T1000 (cell line): Measurements from ENCODE around the gene ZNF747.
A peak's percentile ranks its signal among the peaks of the same experiment; 100 is the strongest.
"Not testable (repeated sequence)": the region's sequence is repeated elsewhere in the genome, so short reads cannot be mapped to it uniquely, and the experiment has no call there.

Source experiments
- DNase-seq: peaks from one replicate; lab custom pipeline; 2025; ENCODE audit warnings: mixed read lengths; lab: John Stamatoyannopoulos, UW

Gene ZNF747

GRCh38 chr16:30557957-30558788, 23.5 kb upstream of the ZNF747 start, which contains the start of gene ZNF764:
TSS of gene ZNF764 (minus strand) at chr16:30558374. CDS start at chr16:30558182, 192 bp downstream.
- peak; percentile 97 for DNase-seq

DNA sequence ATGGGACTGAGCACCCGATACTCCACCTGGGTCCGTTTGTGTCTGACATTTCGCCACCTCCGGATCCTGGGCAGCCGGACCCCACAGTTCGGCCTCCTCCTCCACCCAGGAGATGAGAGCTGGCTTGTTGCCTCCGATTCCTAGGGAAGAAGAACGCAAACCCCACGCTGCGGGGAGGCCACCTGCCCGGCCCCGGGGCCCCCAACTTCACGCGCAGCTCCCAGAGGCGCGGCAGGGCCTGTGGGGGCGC, 23.0 kb upstream of the ZNF747 start:
- DNase-seq = no peak

DNA sequence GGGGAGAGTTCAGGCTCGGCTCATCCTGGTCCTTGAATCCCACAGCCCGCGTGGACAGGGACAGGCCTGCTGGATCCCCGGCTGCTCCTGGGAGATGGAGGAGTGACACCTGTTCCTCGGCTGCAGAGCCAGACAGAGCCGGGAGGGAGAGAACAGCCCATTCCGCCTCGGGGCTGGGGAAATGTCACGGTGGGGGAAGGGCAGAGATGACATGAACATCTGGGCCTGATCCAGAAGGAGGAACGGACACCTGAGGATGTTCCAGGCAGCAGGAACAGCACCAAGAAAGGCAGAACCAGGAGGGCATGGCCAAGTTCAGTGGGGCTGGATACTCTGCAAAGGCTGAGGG, 21.4 kb upstream of the ZNF747 start:
- no peak for DNase-seq

GRCh38 chr16:30555315-30556124, 20.9 kb upstream of the ZNF747 start:
- no peak for DNase-seq

DNA sequence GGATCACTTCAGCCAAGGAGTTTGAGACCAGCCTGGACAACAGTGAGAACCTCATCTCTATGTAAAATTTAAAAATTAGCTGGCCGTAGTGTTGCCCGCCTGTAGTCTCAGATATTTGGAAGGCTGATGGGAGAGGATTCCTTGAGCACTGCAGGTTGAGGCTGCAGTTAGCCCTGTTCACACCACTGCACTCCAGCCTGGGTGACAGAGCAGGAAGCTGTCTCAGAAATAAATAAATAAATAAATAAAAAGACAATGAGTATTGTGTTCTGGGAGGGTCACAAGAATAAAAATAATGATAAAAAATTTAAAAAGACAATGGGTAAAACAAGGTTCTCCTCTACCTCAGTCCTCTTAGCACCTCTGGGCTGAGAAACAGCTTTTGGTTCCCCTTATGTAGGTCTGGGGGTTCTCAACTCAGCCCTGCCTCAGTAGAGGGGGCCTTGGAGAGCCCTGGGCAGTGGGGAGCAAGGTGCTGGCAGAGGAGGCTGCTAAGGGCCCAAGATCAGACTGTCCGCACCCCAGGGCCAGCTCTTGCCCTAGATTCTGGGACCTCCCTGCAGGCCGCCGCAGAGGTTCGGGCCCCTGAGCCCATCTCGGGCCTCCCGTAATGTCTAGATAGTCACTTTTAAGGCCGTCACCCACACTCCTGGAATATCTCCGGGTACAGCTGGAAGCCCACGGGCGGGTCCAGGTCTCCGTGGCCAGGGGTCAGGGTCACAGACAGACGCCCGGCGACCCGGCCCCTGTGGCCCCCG, 20.1 kb upstream of the ZNF747 start:
- DNase-seq = no peak

DNA sequence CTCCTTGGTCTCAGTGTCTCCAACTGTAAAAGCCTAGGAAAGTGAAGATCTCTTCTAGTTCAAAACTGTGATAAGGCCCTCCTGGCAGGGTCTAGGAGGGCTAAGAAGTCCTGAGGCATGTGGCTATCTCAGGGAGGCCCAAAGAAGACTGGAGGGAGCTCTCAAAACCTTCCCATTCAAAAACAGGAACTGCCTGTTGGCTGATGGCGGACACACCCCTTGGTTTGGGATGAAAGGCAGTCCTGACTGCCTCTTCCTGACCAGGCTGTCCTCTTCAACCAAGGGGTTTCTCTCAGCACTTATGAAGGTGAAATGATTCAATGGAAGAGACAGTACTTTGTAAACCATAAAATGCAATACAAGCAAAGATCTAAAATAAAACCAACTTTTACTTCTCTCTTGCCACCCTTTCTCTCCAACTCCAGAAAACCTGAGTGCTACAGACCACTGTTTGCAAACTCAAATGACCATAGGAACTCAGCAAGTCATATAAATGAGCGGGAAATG, 18.8 kb upstream of the ZNF747 start:
- DNase-seq = no peak

GRCh38 chr16:30552956-30553355, 18.3 kb upstream of the ZNF747 start:
- DNase-seq = no peak

GRCh38 chr16:30551781-30552180, 17.1 kb upstream of the ZNF747 start:
- no peak for DNase-seq

DNA sequence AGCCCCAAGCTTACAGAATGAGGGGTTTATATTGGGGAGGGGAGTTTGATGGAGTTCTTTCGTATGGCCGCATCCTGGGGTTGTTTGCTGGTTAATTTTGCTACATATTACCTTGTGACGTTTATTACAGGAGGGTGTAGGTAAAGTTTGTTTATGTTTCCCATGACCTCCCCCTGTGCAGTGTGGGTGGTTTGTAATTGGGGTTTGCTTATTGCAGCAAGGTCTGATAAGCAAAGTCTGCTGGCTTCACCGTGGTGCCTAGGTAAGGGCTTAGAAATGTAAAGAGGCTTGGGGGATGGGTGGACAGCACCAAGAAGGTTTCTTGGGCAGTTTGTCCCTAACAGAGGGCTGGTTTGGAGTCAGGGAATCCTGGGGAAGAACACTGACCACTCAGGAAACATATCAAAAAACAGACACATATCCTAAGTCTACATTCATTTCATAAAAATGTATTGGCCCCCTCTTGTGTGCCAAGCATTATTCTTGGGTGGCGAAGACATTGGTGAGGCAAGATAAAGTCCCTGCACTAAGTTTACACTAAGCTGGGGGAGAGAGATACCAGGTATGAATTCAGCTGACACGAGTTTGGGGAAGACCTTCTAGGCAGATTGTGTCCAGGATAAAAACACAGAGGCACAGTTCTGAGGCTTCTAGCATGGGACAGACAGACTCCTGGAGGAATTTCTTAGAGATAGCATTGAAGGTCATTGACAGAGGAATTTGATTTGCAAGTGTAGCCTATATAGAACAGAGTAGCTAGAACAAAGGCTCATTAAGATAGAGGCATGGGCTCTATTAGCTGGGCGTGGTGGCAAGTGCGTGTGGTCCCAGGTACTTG, 14.0 kb upstream of the ZNF747 start:
- DNase-seq = no peak

DNA sequence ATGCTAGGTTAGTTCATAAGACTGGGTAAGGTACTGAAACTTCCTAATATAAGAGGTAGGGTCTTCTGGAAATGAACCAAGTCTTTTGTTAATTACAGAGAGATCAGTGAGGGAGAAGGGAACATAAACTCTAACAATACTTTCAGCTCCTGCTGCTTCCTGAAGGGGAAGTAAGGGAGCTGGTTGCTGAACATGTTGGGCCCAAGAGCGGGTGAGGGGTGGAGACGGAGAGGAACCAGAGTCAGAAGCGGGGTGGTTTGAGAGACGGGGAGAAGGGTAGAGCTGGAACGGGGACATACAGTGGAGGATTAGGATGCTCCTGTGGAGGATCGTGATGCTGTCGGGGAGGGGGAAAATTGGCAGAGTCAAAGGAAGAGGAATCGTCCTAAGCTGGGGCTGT, 11.5 kb upstream of the ZNF747 start:
- DNase-seq = no peak

DNA sequence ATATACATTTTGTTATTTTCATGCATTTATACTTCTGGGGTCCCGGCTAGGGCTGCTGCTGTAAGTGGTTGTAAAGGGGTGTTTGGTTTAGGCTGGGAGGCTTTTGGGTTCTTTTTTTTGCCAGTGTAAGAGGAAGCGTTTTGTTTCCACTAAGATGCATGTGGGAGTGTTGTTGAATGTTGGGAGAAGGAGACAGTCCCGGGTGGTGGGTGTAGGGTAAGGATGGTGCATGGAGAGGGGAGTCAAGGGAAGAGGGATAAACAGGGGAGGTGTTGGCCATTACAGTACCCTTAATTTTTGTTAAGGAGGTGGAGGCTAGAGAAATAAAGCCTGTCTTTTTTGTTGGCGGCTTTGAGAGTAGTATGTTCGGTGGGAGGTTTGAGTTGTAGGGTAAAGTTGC, 8.4 kb upstream of the ZNF747 start:
- DNase-seq = no peak

- peak; percentile 29 for DNase-seq
Observed at GRCh38 chr16:30541502-30542329, 7.1 kb upstream of the ZNF747 start.

DNA sequence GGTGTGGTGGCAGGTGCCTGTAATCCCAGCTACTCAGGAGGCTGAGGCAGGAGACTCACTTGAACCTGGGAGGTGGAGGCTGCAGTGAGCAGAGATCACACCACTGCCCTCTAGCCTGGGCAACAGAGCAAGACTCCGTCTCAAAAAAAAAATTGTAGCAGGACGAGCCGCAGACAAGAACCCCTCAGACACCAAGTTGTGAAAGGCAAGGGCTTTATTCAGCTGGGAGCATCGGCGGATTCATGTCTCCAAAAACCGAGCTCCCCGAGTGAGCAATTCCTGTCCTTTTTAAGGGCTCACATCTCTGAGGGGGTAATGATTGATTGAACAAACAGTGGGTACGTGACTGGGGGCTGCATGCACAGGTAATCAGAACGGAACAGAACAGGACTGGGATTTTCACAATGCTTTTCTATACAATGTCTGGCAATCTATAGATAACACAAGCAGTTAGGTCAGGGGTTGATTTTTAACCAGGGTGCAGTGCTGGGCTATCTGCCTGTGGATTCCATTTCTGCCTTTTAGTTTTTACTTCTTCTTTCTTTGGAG, 6.3 kb upstream of the ZNF747 start:
- not testable (repeated sequence) for DNase-seq

- DNase-seq = not testable (repeated sequence)
Observed at GRCh38 chr16:30539986-30540526, 5.4 kb upstream of the ZNF747 start.

DNA sequence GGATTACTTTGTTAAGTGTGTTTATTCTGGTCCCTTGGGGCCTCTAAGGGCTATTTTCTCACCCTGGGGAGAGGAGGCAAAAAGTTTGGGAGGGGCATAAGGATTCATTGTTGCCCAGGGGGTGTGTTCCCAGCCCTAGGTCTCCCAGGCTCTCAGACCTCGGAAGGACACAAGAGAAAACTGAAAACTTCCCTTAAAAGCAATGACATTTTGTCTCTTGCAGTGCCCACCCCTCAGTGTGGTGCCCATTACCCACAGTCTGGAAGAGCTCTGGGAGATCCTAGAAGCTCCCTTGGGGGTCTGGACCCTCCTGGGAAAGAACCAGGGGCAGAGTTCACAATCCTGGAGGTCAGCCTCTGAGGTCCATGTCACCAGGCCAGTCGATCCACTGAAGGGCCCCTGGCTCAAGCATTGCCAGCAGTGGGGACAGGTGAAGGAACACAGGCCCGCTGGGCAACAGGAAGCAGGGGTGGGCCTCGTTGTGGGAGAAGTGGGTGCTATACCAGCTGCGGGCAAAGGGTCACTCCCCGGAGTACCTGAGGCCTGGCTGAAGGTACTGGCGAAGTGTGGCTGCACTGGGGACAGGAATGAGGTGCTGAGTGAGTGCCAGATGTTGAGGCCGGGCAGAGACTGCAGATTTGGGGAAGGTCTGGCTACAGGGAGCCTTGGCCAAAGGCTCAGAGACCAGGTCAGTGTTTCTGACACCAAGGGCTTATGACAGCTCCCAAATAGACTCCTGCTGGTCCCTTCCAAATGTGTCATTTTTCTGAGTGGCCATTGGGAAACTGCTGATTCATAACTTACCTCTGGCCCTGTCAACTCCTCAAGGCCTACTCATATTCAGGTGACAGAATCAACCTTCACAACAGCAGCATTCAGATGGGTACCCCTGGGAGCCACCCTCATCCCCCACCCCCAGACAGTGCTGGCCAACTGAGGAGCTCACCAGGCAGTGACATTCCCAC, 4.6 kb upstream of the ZNF747 start:
- DNase-seq = no peak

- not testable (repeated sequence) for DNase-seq
Observed at GRCh38 chr16:30536391-30537024, 1.9 kb upstream of the ZNF747 start.

DNA sequence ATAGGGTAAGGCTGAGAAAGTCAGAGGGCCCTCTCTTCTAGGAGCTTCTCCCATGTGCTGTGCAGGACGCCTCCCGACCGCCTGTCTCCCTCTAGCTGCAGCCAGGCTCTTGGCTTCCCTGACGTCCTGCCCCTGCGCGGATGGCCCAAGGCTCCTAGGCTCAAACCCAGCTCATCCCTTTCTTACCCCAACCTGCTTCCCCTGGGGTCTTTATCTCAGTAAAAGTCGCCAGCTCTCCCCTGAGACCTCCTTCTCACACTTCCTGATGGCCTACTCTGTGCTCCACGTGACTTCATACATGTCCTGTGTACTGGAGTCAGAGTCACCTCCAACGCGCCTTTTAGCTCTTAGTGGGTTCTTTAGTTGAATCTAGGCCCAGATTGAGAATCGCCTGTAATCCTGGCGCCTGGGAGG, 1.1 kb upstream of the ZNF747 start:
- DNase-seq = no peak

DNA sequence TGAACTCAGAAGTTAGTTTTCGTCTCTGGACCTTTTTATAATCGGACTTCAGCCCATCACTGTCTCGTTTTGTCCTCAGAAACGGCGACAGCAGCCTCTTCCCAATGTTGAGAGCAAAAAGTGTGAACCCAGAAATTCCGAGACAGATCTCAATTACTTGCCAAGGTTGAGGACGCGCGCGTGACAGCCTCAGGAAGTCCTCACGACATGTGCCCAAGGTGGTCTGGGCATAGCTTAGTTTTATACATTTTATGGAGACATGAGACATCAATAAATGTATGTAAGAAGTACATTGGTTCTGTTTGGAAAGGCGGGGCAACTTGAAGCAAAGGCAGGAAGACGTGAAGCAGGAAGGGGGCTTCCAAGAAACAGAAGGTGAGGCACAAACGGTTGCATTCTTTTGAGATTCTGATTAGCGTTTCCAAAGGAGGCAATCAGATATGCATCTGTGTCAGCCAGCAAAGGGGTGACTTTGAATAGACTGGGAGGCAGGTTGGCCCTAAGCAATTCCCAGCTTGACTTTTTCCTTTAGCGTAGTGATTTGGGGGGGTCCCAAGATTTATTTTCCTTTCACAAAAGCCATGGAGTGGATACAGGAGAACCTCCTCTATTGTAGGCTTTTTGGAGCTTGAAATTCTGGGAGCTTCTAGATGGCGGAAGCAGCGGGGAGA, 583 bp upstream of the ZNF747 start:
- DNase-seq = no peak
